ENCODE measurements around the gene TRAK1.

TRAK1 gene

DNA sequence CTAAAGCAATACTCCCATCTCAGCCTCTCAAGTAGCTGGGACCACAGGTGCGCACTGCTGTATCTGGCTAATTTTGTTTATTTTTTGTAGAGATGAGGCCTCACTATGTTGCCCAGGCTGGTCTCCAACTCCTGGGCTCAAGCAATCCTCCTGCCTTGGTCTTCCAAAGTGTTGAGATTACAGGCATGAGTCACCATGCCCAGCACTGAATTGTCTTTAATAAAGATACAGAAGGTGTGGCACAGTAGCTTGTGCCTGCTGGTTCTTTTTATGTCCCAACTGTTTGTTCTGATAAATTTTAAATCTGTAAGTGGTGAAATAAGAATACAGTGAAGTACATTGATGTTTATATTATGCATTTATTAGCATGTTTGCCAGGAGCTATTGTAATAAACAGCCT, 20.6 kb upstream of the TRAK1 start:
- Histone ChIP-seq H3K4me3 (no peak overlapping the region), H3K27ac (peak overlapping the region; percentile 79 to 91 (median 82); a peak in 20 of 22 replicates), H3K9ac (peak overlapping the region; percentile 69 to 81 (median 78); a peak in 13 of 22 replicates), H3K36me3 (peaks cover 0 to 7% (median 0%) of the 10 kb centered on the region in 11 experiments; a peak in 3 of 22 replicates), H3K9me3 (replicated peaks in 1 of 11) (peaks cover 0 to 10% (median 7%) of the 10 kb centered on the region in 11 experiments; a peak in 19 of 22 replicates), H3K4me1 (peaks cover 86 to 97% (median 95%) of the 10 kb centered on the region in 10 experiments), H4K20me1 (peaks cover 5 to 78% (median 43%) of the 10 kb centered on the region in 11 experiments; a peak in 14 of 22 replicates), H3K27me3 (no peaks in the 10 kb centered on the region), H3K4me2 (peak overlapping the region; percentile 89 to 100 (median 97))
- TF ChIP-seq Cebpa-rat (IDR thresholded peaks at IDR 0.05): no peak

DNA sequence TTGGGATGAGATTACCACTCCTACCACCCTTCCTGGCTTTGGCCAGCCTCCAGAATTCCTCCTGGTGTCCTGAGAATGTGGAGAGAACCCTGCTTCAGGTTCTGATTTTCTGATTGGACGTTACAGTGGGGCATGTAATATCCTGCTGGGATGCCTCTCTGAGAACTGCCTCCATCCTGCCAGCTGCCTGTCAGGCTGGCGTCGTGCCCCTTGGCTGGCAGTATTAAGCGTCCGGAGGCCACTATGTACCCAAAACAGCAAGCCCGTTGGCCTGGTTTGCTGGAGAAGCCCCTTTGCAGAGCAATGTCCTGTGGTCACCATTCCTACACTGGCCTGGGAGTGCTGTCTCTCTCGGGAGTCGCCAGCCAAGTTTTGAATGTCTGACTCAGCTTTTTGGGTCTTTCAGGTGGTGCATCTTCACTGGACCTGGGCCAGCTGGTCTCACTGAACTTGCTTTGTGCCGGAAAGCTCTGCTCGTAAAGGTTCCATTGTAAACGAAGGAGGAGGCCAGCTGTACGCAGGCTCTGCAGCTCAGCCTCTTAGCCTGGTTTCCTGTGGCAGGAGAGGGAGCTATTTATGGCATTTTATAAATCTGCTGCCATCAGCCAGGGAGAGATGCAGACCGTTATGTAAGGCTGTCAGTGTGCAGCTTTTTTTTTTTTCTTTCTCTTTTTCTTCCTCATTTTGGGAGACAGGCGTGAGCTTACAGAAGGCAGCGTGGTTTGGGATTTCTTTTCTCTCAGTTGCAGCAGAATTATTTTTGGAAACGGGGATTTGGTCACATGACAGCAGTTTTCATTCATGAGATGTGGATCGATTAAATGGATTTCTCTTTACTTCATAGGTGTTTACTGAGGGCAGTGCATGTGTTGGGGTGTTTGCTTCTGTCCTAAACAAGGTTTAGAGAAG, 19.0 kb upstream of the TRAK1 start:
- Histone ChIP-seq H3K27ac (peak overlapping the region; percentile 79 to 91 (median 82)), H3K9me3 (replicated peaks in 1 of 11) (peaks cover 16 to 26% (median 23%) of the 10 kb centered on the region in 11 experiments; a peak in 21 of 22 replicates), H3K4me2 (peak overlapping the region; percentile 89 to 100 (median 97)), H3K27me3 (no peaks in the 10 kb centered on the region), H3K9ac (peak overlapping the region; percentile 69 to 81 (median 78)), H3K4me1 (peaks cover 70 to 81% (median 78%) of the 10 kb centered on the region in 10 experiments), H3K36me3 (peaks cover 0 to 23% (median 8%) of the 10 kb centered on the region in 11 experiments; a peak in 12 of 22 replicates), H4K20me1 (peaks cover 5 to 75% (median 35%) of the 10 kb centered on the region in 11 experiments; a peak in 14 of 22 replicates), H3K4me3 (peak overlapping the region; percentile 42 to 69 (median 59))
- no peak for TF ChIP-seq Cebpa-rat (IDR thresholded peaks at IDR 0.05)

DNA sequence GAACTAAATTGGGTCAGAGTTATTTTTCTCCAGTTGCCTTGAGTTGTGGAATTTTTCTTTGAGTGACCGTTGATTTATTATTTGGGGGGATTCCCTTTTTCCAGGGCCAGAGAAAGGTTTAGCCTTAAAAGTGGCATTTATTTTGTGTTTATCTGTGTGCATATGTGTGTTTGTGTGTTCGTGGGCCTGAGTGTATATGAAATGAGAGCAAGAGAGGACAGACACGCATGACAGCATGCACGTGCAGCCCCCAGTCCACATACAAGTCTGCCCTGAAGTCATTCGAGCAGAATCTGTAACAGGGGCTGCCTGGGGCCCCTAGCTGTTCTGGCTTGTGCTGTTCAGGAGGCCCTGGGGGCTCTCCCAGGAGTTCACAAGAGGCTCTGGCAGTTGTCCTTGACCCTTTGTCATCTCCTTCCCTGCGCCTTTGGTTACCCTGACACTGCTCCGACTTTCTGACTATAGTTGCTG, 18.3 kb upstream of the TRAK1 start:
- Histone ChIP-seq H3K4me3 (peak overlapping the region; percentile 42 to 69 (median 59)), H3K9me3 (replicated peaks in 1 of 11) (peaks cover 18 to 33% (median 29%) of the 10 kb centered on the region in 11 experiments; a peak in 21 of 22 replicates), H3K9ac (peak overlapping the region; percentile 69 to 81 (median 78)), H4K20me1 (peaks cover 5 to 76% (median 28%) of the 10 kb centered on the region in 11 experiments; a peak in 14 of 22 replicates), H3K4me2 (peak overlapping the region; percentile 89 to 100 (median 97)), H3K27ac (peak overlapping the region; percentile 43 to 91 (median 82); a peak in 21 of 22 replicates), H3K36me3 (peaks cover 0 to 30% (median 9%) of the 10 kb centered on the region in 11 experiments; a peak in 12 of 22 replicates), H3K4me1 (peaks cover 64 to 75% (median 73%) of the 10 kb centered on the region in 10 experiments), H3K27me3 (no peaks in the 10 kb centered on the region)
- no peak for TF ChIP-seq Cebpa-rat (IDR thresholded peaks at IDR 0.05)

DNA sequence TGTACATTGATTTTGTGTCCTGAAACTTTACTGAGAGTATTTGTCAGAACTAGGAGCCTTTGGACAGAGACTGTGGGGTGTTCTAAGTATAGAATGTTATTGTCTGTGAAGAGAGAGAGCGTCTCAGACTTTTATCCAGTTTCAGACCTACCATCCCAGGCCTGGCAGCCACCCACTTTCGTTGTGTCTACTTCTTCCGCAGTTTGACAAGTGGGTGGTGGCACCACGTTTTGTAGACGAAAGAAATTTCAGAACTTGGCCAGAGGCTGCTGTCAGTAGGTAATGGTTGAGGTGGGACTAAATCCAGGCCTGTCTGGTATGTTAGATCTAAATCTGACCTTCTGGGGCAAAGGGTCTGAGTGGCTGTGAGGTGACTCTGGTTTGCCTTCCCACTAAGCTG, 13.4 kb upstream of the TRAK1 start:
- Histone ChIP-seq H3K4me1 (peaks cover 58 to 72% (median 65%) of the 10 kb centered on the region in 10 experiments), H3K36me3 (peaks cover 0 to 32% (median 11%) of the 10 kb centered on the region in 11 experiments; a peak in 13 of 22 replicates), H3K4me2 (no peak overlapping the region), H3K9ac (no peak overlapping the region), H3K27me3 (no peaks in the 10 kb centered on the region), H4K20me1 (peaks cover 15 to 82% (median 32%) of the 10 kb centered on the region in 11 experiments; a peak in 16 of 22 replicates), H3K27ac (0 out of 22 replicates have a peak overlapping the region, but pooled peaks of 1 of the 11 experiments have one; percentile 7), H3K9me3 (replicated peaks in 1 of 11) (peaks cover 18 to 43% (median 37%) of the 10 kb centered on the region in 11 experiments; a peak in 21 of 22 replicates), H3K4me3 (no peak overlapping the region)
- TF ChIP-seq Cebpa-rat (IDR thresholded peaks at IDR 0.05): no peak

DNA sequence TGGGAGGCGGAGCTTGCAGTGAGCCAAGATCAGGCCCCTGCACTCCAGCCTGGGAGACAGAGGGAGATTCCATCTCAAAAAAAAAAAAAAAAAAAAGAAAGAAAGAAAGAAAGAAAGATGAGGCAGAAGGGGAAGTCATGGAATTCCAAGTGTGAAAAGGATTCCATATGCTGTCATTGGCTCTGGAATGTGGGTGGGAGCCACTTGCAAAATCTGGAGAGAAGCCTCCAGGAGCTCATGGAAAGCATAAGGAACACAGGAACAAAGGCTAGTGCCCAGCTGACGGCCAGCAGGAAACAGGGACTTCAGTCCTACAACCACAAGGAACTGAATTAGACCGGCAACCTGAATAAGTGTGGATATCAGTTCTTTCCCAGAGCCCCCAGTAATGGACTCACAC, 12.5 kb upstream of the TRAK1 start:
- Histone ChIP-seq H3K9me3 (replicated peaks in 1 of 11) (peaks cover 18 to 43% (median 37%) of the 10 kb centered on the region in 11 experiments; a peak in 21 of 22 replicates), H3K4me2 (peak overlapping the region in 8 of 11 experiments; percentile 57 to 83 (median 73); a peak in 8 of 22 replicates), H3K4me3 (no peak overlapping the region), H3K4me1 (peaks cover 51 to 69% (median 60%) of the 10 kb centered on the region in 10 experiments), H3K9ac (no peak overlapping the region), H3K27me3 (no peaks in the 10 kb centered on the region), H3K36me3 (peaks cover 0 to 32% (median 11%) of the 10 kb centered on the region in 11 experiments; a peak in 13 of 22 replicates), H4K20me1 (peaks cover 15 to 82% (median 36%) of the 10 kb centered on the region in 11 experiments; a peak in 16 of 22 replicates), H3K27ac (no peak overlapping the region)
- TF ChIP-seq Cebpa-rat (IDR thresholded peaks at IDR 0.05): no peak

DNA sequence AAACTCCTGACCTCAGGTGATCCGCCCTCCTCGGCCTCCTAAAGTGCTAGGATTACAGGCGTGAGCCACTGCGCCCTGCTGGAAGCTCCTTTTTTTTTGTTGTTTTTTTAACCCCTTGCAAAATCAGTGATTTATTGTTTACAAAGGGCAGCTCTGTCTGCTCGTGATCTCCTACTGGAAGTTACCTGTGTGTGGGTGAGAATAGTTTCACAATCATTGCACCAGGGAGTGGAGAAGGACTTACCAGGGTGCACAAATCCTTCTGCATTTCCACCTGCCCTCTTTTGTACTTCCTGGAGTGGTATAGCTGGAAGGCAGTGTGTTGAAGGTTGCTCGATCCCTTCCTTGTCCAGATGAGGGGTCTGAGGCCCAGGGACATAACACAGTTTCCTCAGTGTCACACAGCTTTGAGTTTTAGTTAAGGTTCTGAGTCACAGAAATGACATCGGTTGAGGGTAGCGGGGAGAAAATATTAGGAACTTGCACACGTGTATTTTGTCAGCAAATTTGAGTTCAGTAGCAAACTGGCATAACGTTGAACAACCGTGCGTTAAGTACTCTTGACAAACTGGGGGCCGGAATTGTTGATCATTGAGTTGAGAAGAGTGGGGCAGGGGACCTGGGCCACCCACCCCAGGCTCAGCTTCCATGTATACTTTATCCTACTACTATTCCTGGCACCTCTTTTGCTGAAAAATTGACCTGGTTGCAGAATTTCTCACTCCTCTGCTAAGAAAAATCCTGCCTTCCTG, 11.3 kb upstream of the TRAK1 start:
- H3K27me3 ChIP-seq: no peaks in the 10 kb centered on the region
- peaks cover 15 to 82% (median 42%) of the 10 kb centered on the region in 11 experiments; a peak in 17 of 22 replicates for H4K20me1 ChIP-seq
- H3K36me3 ChIP-seq: peaks cover 0 to 32% (median 11%) of the 10 kb centered on the region in 11 experiments; a peak in 13 of 22 replicates
- H3K4me3 ChIP-seq: no peak overlapping the region
- no peak for TF ChIP-seq Cebpa-rat (IDR thresholded peaks at IDR 0.05)
- peaks cover 18 to 41% (median 37%) of the 10 kb centered on the region in 11 experiments; a peak in 21 of 22 replicates for H3K9me3 ChIP-seq (replicated peaks in 1 of 11)
- H3K4me1 ChIP-seq: peaks cover 40 to 57% (median 49%) of the 10 kb centered on the region in 10 experiments
- peak overlapping the region in 10 of 11 experiments; percentile 26 to 65 (median 55); a peak in 20 of 22 replicates for H3K27ac ChIP-seq
- H3K9ac ChIP-seq: peak overlapping the region; percentile 14 to 58 (median 39); a peak in 18 of 22 replicates
- H3K4me2 ChIP-seq: peak overlapping the region; percentile 57 to 83 (median 72)

DNA sequence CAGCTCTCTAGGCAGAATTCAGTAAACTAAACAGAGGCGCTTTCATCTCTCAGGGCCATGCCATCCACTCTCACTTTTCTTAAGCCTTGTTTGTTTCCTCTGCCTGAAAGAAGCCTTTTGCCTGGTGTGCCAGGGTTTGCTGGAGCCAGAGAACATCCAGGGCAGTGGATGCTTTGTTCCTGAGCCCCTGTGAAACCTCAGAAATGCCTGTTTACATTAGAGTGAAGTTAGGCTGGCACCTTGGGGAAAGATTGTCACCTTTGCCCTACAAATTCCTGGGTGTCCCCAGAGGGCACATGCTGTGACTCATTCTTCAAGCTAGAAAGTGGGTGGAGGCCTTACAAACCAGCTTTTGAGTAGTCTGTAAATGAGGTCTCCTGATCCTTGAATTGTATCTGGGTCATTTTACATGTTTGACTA, 10.7 kb upstream of the TRAK1 start:
- peaks cover 15 to 82% (median 43%) of the 10 kb centered on the region in 11 experiments; a peak in 17 of 22 replicates for H4K20me1 ChIP-seq
- peak overlapping the region; percentile 14 to 58 (median 39); a peak in 18 of 22 replicates for H3K9ac ChIP-seq
- no peak overlapping the region for H3K4me3 ChIP-seq
- H3K4me2 ChIP-seq: peak overlapping the region; percentile 57 to 83 (median 72)
- H3K4me1 ChIP-seq: peaks cover 40 to 52% (median 47%) of the 10 kb centered on the region in 10 experiments
- peaks cover 0 to 26% (median 11%) of the 10 kb centered on the region in 11 experiments; a peak in 13 of 22 replicates for H3K36me3 ChIP-seq
- no peaks in the 10 kb centered on the region for H3K27me3 ChIP-seq
- H3K27ac ChIP-seq: peak overlapping the region in 10 of 11 experiments; percentile 26 to 65 (median 55); a peak in 20 of 22 replicates
- TF ChIP-seq Cebpa-rat (IDR thresholded peaks at IDR 0.05): no peak
- H3K9me3 ChIP-seq (replicated peaks in 1 of 11): peaks cover 18 to 36% (median 32%) of the 10 kb centered on the region in 11 experiments; a peak in 21 of 22 replicates

All from BLaER1 treated with 17β-estradiol and CSF1 and Interleukin-3, amounts not matched to agents 10 nM and 100 nM (cell line).